GM04503 (cell line): ENCODE results near the gene LMTK3.

ENCODE experiments used
- DNase-seq: peaks from one replicate; pipeline ENCODE4 v3.0.0-alpha.2; 2012; ENCODE audit warnings: low read depth

Gene LMTK3

GRCh38 chr19:48511800-48512503 is at the start of gene LMTK3:
TSS of gene LMTK3 (minus strand) at chr19:48511835. CDS start at chr19:48511576, 259 bp downstream.
- DNase-seq = no peak

GRCh38 chr19:48561412-48561811 is 49.8 kb upstream of the LMTK3 start:
- DNase-seq = no peak

- no peak for DNase-seq
Measured at GRCh38 chr19:48560095-48560530, 48.5 kb upstream of the LMTK3 start.

GRCh38 chr19:48558018-48558684 is 46.5 kb upstream of the LMTK3 start:
- peak; percentile 24 for DNase-seq

- DNase-seq = no peak
Measured at GRCh38 chr19:48556825-48557224, 45.2 kb upstream of the LMTK3 start.

GRCh38 chr19:48556163-48556562 is 44.5 kb upstream of the LMTK3 start:
- no peak for DNase-seq

- no peak for DNase-seq
Measured at GRCh38 chr19:48554385-48555091, 42.9 kb upstream of the LMTK3 start.

GRCh38 chr19:48553676-48554384 is 42.2 kb upstream of the LMTK3 start:
- no peak for DNase-seq

- no peak for DNase-seq
Measured at GRCh38 chr19:48552406-48553322, 41.0 kb upstream of the LMTK3 start.

GRCh38 chr19:48551437-48552302 is 40.0 kb upstream of the LMTK3 start, which contains the start of gene SULT2B1:
TSS of gene SULT2B1 (plus strand) at chr19:48552172. CDS start at chr19:48552253, 81 bp downstream.
- no peak for DNase-seq

GRCh38 chr19:48549380-48549779 is 37.7 kb upstream of the LMTK3 start:
- DNase-seq = no peak

- no peak for DNase-seq
Measured at GRCh38 chr19:48548253-48548911, 36.7 kb upstream of the LMTK3 start.

GRCh38 chr19:48547722-48548121 is 36.1 kb upstream of the LMTK3 start:
- no peak for DNase-seq

GRCh38 chr19:48544856-48545750 is 33.5 kb upstream of the LMTK3 start:
- DNase-seq = no peak

- no peak for DNase-seq
Measured at GRCh38 chr19:48543121-48543710, 31.6 kb upstream of the LMTK3 start.

GRCh38 chr19:48541813-48542212 is 30.2 kb upstream of the LMTK3 start:
- no peak for DNase-seq

- DNase-seq = no peak
Measured at GRCh38 chr19:48540110-48540509, 28.5 kb upstream of the LMTK3 start.

- DNase-seq = no peak
Measured at GRCh38 chr19:48539503-48540096, 28.0 kb upstream of the LMTK3 start.
